GM21576 (cell line): ENCODE measurements around the gene ADAM33.

Experiments
- ATAC-seq: cut with Tn5 transposase; IDR thresholded peaks from one replicate; pipeline ENCODE4 v1.9.1; 2021; ENCODE audit warnings: mild to moderate bottlenecking, moderate library complexity; ENCODE audit not compliant: unreplicated experiment

The ADAM33 gene

GRCh38 chr20:3681931-3682781 is at the start of gene ADAM33:
TSS of gene ADAM33 (minus strand) at chr20:3682010. CDS start at chr20:3682004, 6 bp downstream.
- no peak for ATAC-seq

GRCh38 chr20:3730803-3731672 is 49.2 kb upstream of the ADAM33 start:
- ATAC-seq: no peak

- no peak for ATAC-seq
These were observed 48.2 kb upstream of the ADAM33 start for GRCh38 chr20:3729811-3730540.

GRCh38 chr20:3729378-3729777 is 47.6 kb upstream of the ADAM33 start:
- no peak for ATAC-seq

- no peak for ATAC-seq
These were observed 47.1 kb upstream of the ADAM33 start for GRCh38 chr20:3728876-3729275.

GRCh38 chr20:3728354-3728753 is 46.5 kb upstream of the ADAM33 start:
- no peak for ATAC-seq

GRCh38 chr20:3727401-3728021 is 45.7 kb upstream of the ADAM33 start:
- no peak for ATAC-seq

- no peak for ATAC-seq
These were observed 42.5 kb upstream of the ADAM33 start for GRCh38 chr20:3724356-3724755.

GRCh38 chr20:3723284-3723683 is 41.5 kb upstream of the ADAM33 start:
- no peak for ATAC-seq

- no peak for ATAC-seq
These were observed 40.1 kb upstream of the ADAM33 start for GRCh38 chr20:3721912-3722311.

- ATAC-seq: no peak
These were observed 38.8 kb upstream of the ADAM33 start for GRCh38 chr20:3720626-3721025.

- no peak for ATAC-seq
These were observed 38.3 kb upstream of the ADAM33 start for GRCh38 chr20:3720068-3720467.

GRCh38 chr20:3719046-3719445 is 37.2 kb upstream of the ADAM33 start:
- no peak for ATAC-seq

GRCh38 chr20:3716195-3716834 is 34.5 kb upstream of the ADAM33 start:
- no peak for ATAC-seq

GRCh38 chr20:3714092-3714491 is 32.3 kb upstream of the ADAM33 start:
- ATAC-seq: no peak

- no peak for ATAC-seq
These were observed 30.6 kb upstream of the ADAM33 start, which contains the start of gene SIGLEC1 for GRCh38 chr20:3712279-3712873. TSS of gene SIGLEC1 (minus strand) at chr20:3712600. CDS start at chr20:3707128, 5,472 bp downstream.

GRCh38 chr20:3711484-3711941 is 29.7 kb upstream of the ADAM33 start:
- no peak for ATAC-seq

GRCh38 chr20:3710703-3711483 is 29.1 kb upstream of the ADAM33 start:
- no peak for ATAC-seq

GRCh38 chr20:3710011-3710466 is 28.2 kb upstream of the ADAM33 start:
- no peak for ATAC-seq
